Endothelial cell of hepatic sinusoid (primary cell): ENCODE measurements around the gene RNF151.

Experiments
- in situ Hi-C: cut with HindIII; loops from 2 replicates; pipeline ENCODE4 v1.10.0; 2017; ENCODE audit warnings: low sequenced_read_pairs

Gene RNF151

GRCh38 chr16:1990351-1991134, 23.9 kb downstream of the RNF151 start:
- in situ Hi-C loops = no loop called here

- in situ Hi-C loops = no loop called here
Measured at GRCh38 chr16:1991135-1991551, 24.5 kb downstream of the RNF151 start.

- in situ Hi-C loops = no loop called here
Measured at GRCh38 chr16:1991588-1991947, 24.9 kb downstream of the RNF151 start.

GRCh38 chr16:1991948-1992703, 25.5 kb downstream of the RNF151 start:
- in situ Hi-C loops = no loop called here

GRCh38 chr16:1992704-1993317, 26.2 kb downstream of the RNF151 start:
- in situ Hi-C loops = no loop called here

- in situ Hi-C loops = no loop called here
Measured at GRCh38 chr16:1993731-1994131, 27.1 kb downstream of the RNF151 start.

GRCh38 chr16:1997494-1998359, 31.1 kb downstream of the RNF151 start:
- in situ Hi-C loops = no loop called here

- in situ Hi-C loops = no loop called here
Measured at GRCh38 chr16:1998360-1998835, 31.7 kb downstream of the RNF151 start.

- in situ Hi-C loops = no loop called here
Measured at GRCh38 chr16:1998852-1999801, 32.5 kb downstream of the RNF151 start.

- in situ Hi-C loops = no loop called here
Measured at GRCh38 chr16:1999866-2000514, 33.3 kb downstream of the RNF151 start.

GRCh38 chr16:2001035-2001434, 34.4 kb downstream of the RNF151 start:
- in situ Hi-C loops = no loop called here

- in situ Hi-C loops = no loop called here
Measured at GRCh38 chr16:2001456-2002355, 35.0 kb downstream of the RNF151 start.

GRCh38 chr16:2002406-2003230, 36.0 kb downstream of the RNF151 start:
- in situ Hi-C loops = no loop called here

- in situ Hi-C loops = no loop called here
Measured at GRCh38 chr16:2003231-2003826, 36.7 kb downstream of the RNF151 start.

- in situ Hi-C loops = no loop called here
Measured at GRCh38 chr16:2003827-2004641, 37.4 kb downstream of the RNF151 start.
